GM12875 (cell line): Measurements from ENCODE around the gene PTPN3.

Experiments
- H3K4me3 ChIP-seq: one replicate; pipeline ENCODE4 v1.5.1; 2011; ENCODE audit warnings: low read depth, low read length, control low read depth
- CTCF ChIP-seq: IDR thresholded peaks from 2 replicates; pipeline ENCODE4 v1.5.1; 2011; ENCODE audit warnings: low read depth, mild to moderate bottlenecking, control low read depth, inconsistent platforms, low read length, moderate library complexity, borderline replicate concordance; ENCODE audit not compliant: insufficient read depth

PTPN3 gene

DNA sequence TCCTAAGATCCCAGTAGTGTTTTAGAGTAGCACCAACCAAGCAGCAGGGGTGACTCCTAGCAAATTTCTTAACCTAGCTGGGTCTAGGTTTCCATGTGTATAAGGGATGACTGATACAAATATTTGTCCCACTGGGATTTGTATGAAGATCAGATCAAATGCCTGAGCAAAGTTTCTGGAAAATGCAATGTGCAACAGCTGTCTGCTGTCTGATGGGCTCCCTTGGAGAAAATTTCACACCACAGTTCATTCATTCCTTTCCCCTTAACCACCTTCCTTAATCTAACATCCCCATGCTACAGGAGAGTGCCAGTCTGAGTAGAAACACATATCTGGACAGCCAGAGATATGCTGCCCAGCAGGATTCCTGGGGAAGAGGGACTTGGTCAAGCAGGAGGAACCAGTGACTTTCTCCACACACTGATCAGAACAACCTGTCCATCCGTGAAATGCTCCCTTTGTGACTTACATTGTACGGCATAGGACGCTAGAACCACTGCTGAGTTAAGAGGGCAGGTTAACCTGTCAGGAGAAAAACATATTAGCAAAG is 53.3 kb downstream of the PTPN3 start:
- no peak for TF ChIP-seq CTCF
- no peak overlapping the region for H3K4me3 ChIP-seq

DNA sequence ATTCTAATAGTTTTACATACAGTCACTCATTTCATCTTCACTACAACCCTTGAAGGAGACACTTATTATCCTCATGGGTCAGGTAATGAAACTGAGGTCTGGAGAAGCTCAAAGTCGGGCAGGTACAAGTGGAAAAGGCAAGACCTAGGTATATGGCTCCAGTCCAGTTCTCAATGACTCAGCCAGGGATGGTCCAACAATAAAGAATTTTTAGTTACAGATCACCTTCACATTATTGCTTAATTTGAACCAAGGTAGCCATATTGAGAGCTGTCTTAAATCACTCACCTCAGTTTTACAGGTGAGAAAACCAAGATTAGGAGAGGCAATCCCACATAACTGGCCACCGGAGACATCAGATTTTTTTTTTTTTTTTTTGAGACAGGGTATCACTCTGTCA is 55.4 kb downstream of the PTPN3 start:
- no peak for TF ChIP-seq CTCF
- no peak overlapping the region for H3K4me3 ChIP-seq

DNA sequence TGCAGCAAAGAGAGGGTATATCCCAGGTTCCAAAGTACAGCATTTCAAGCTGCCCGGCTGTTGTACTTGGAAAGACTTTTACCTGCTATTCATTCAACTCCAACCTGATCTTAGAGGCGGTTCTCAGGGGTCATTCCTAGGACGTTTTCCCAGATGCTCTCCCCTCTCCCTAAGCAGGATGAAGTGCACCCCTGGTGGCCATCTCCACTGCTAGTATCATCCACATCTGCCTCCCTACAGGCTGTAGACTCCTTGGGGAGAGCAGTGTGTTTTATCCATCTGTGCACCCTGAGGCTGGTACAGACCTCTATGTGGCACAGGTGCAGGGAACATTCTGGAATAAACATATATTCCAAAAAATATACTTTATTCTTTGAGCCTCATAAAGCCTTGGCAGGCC is 56.8 kb downstream of the PTPN3 start:
- peak; percentile 38; the same call in 1 of the 2 replicates for TF ChIP-seq CTCF

DNA sequence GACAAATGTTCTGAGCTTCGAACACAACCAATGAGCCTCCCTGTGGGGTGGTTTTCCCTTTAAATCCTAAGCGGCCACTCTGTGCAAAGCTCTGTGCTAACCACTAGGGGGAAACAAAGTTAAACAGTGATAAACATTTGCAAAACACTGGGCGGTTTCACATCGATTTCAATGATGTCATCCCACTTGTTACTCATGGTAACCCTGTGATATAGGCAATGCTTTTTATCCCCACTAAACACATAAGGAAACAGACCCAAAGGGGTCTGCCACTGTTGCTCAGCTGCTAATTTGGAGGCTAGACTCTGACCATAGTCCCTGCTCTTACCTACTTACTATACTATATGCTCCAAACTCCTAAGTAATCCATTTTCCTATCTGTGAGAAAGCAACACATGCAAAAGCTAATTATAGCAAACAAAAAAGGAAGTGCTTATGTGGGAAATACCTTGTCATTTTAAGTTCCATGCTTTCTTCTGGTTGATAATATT is 57.3 kb downstream of the PTPN3 start:
- H3K4me3 ChIP-seq, result no peak overlapping the region
- TF ChIP-seq CTCF, result peak; percentile 55; the same call in 1 of the 2 replicates

More for the DNA sequence above, 56.8 kb downstream of the PTPN3 start:
- no peak overlapping the region for H3K4me3 ChIP-seq

DNA sequence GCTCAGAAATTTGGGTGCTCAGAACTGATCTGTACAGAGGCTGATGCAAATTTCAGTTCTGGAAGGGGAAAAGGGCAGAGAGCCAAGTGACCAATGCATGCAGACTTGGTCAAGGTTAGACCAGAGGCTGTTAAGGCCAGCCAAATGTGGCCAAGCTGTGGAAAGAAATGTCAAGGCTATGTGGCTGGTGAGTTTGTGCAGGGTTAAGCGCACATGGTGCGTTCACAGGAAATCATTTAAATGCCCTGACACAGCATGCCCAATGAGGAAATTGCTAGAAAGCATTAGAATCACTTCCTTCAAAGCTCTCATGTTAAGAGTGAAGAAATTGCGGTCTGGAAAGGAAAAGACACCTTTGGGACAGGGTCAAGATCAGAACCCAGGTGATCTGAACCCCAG is 58.0 kb downstream of the PTPN3 start:
- TF ChIP-seq CTCF, result no peak
- no peak overlapping the region for H3K4me3 ChIP-seq

DNA sequence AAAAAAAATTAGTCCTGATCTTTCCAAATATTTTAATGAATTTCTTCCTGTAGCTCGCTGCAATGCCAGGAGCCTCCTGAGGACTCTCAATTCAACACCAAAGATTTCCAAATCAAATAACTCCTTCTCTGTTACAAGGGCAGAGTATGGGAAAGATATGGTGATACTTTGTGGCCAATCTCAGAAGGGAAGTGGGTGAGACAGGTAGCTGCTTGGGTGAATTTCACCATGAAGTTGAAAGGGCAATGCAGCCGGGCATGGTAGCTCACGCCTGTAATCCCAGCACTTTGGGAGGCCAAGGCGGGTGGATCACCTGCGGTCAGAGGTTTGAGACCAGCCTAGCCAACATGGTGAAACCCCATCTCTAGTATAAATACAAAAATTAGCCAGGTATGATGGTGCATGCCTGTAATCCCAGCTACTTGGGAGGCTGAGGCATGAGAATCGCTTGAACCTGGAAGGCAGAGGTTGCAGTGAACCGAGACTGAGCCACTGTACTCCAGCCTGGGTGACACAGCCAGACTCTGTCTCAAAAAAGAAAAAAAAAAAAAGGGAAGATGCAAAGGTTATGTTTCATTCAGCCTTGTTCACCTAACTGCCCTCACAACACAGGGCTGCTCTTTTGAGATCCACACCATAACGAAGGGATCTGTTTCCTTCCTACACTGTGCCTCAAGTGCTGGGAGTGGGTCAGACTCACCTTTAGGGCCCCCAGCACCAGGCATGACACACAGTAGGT is 58.6 kb downstream of the PTPN3 start:
- TF ChIP-seq CTCF, result no peak

GRCh38 chr9:109437286-109437685 is 60.8 kb downstream of the PTPN3 start:
- no peak overlapping the region for H3K4me3 ChIP-seq
- no peak for TF ChIP-seq CTCF

More for the DNA sequence above, 58.6 kb downstream of the PTPN3 start:
- no peak overlapping the region for H3K4me3 ChIP-seq
